ENCODE measurements around the gene ODAD3.

Gene ODAD3

DNA sequence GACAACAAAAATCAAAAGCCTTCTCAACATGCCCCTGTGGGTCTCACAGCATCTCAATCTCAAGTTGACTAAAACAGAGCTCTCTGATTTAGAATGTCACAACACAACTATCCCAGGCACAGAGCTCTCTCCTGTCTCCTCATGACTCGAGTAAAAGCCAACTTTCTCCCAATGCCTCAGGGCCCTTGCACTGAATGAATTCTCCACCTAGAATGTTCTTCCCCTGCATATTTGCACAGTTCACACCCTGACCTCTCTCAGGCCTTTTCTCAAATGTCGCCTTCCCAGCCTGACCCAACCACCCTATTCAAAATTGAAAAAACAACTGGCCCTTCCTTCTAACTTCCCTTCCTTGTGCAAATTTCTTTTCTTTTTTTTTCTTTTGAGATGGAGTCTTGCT lies 64.2 kb downstream of the ODAD3 start:
- TF ChIP-seq, protein P1, sequence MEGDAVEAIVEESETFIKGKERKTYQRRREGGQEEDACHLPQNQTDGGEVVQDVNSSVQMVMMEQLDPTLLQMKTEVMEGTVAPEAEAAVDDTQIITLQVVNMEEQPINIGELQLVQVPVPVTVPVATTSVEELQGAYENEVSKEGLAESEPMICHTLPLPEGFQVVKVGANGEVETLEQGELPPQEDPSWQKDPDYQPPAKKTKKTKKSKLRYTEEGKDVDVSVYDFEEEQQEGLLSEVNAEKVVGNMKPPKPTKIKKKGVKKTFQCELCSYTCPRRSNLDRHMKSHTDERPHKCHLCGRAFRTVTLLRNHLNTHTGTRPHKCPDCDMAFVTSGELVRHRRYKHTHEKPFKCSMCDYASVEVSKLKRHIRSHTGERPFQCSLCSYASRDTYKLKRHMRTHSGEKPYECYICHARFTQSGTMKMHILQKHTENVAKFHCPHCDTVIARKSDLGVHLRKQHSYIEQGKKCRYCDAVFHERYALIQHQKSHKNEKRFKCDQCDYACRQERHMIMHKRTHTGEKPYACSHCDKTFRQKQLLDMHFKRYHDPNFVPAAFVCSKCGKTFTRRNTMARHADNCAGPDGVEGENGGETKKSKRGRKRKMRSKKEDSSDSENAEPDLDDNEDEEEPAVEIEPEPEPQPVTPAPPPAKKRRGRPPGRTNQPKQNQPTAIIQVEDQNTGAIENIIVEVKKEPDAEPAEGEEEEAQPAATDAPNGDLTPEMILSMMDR (IDR thresholded peaks at IDR 0.05; ENCODE audit: control extremely low read depth, extremely low read depth, low read depth, missing control alignments), result no peak
- CTCF ChIA-PET, result interaction anchor here (1.3 to 2.3 kb wide), 2 partner anchors 13 to 112 kb away, joined by 3 to 6 read pairs; no protein-coding TSS in a partner anchor
- POLR2A ChIA-PET, result no interaction called here

More for the DNA sequence above, 64.2 kb downstream of the ODAD3 start:
- no peak for DNase-seq (ENCODE audit: extremely low spot score)
